HL-60 (cell line): ENCODE data around the gene GRID2IP.
A peak's percentile ranks its signal among the peaks of the same experiment; 100 is the strongest.

Experiments
- DNase-seq, 2 experiments: peaks; one replicate each; pipeline ENCODE4 v3.0.0-alpha.2; 2010 to 2020; ENCODE audit warnings: low read depth in 1 of 2, low spot score in 1 of 2
- H3K27ac ChIP-seq: fragments of 250-450 bp; sonication (Bioruptor Pico); replicated peaks from 2 replicates; pipeline ENCODE4 v1.5.1; 2020; ENCODE audit warnings: mild to moderate bottlenecking, moderate library complexity
- H3K27me3 ChIP-seq: fragments of 250-450 bp; sonication (Bioruptor Pico); 2 replicates; pipeline ENCODE4 v1.5.1; 2021; ENCODE audit warnings: mild to moderate bottlenecking, moderate library complexity; ENCODE audit not compliant: insufficient read depth, poor library complexity, severe bottlenecking
- H3K4me3 ChIP-seq: replicated peaks from 2 replicates; pipeline ENCODE4 v1.5.1; 2011; ENCODE audit warnings: mild to moderate bottlenecking, control low read depth, low read length; ENCODE audit not compliant: insufficient read depth
- GABPA ChIP-seq: IDR thresholded peaks from 2 replicates; pipeline ENCODE4 v1.6.1; 2012; ENCODE audit warnings: low read depth
- POLR2AphosphoS5 ChIP-seq: IDR thresholded peaks from 2 replicates; pipeline ENCODE4 v1.6.1; 2012; ENCODE audit warnings: low read depth
- SPI1 ChIP-seq: IDR thresholded peaks from 2 replicates; pipeline ENCODE4 v1.6.1; 2012; ENCODE audit warnings: low read depth, mild to moderate bottlenecking, borderline replicate concordance
- long read RNA-seq: library from polyadenylated mRNA; unstranded; transcript quantifications from one replicate; pipeline ENCODE4 v2.0.0, GENCODE V29; 2020
- TF ChIP-seq, protein P1 (sequence below): IDR thresholded peaks from 2 replicates; pipeline ENCODE4 v1.6.1; 2012; ENCODE audit warnings: low read depth; ENCODE audit not compliant: insufficient replicate concordance
- TF ChIP-seq, protein P2 (sequence below): IDR thresholded peaks from one replicate; pipeline ENCODE4 v1.5.1; 2011; ENCODE audit warnings: low read length, control low read depth, inconsistent platforms; ENCODE audit not compliant: insufficient read depth

The GRID2IP gene
- long read RNA-seq, result 0 reads

DNA sequence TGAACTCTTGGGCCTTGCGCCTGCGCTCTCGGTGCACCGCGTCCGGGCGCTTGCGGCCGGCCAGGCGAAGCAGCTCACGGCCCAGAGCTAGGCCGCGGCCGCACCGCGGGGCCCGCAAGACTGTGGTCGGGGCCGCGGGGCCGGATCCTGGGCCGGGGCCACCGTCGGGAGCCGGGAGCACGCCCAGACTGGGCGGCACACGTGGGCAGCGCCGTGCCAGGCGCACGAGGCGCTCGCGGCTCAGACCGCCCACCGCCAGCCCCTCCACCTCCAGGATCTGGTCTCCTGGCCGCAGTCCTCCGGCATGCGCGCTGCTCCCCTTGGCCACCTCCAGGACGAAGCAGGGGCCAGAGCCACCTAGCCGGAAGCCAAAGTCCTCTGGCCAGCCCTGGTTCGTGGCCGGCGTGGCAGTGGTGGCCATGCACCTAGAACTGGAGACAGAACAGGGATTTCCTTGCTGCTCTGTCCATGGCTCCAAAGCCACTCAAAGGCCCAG is at the start of gene GRID2IP:
Gene GRID2IP, minus strand, starts transcription at position 446 of the 496 bp plus-strand sequence. Its CDS starts 25 bp downstream, at position 421.
- Histone ChIP-seq H3K27ac (no peak within 1 kb of the TSS), H3K27me3 (no peaks in the 10 kb centered on the region), H3K4me3 (no peak within 1 kb of the TSS)
- TF ChIP-seq, protein P1, sequence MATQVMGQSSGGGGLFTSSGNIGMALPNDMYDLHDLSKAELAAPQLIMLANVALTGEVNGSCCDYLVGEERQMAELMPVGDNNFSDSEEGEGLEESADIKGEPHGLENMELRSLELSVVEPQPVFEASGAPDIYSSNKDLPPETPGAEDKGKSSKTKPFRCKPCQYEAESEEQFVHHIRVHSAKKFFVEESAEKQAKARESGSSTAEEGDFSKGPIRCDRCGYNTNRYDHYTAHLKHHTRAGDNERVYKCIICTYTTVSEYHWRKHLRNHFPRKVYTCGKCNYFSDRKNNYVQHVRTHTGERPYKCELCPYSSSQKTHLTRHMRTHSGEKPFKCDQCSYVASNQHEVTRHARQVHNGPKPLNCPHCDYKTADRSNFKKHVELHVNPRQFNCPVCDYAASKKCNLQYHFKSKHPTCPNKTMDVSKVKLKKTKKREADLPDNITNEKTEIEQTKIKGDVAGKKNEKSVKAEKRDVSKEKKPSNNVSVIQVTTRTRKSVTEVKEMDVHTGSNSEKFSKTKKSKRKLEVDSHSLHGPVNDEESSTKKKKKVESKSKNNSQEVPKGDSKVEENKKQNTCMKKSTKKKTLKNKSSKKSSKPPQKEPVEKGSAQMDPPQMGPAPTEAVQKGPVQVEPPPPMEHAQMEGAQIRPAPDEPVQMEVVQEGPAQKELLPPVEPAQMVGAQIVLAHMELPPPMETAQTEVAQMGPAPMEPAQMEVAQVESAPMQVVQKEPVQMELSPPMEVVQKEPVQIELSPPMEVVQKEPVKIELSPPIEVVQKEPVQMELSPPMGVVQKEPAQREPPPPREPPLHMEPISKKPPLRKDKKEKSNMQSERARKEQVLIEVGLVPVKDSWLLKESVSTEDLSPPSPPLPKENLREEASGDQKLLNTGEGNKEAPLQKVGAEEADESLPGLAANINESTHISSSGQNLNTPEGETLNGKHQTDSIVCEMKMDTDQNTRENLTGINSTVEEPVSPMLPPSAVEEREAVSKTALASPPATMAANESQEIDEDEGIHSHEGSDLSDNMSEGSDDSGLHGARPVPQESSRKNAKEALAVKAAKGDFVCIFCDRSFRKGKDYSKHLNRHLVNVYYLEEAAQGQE, result no peak
- no peak for TF ChIP-seq GABPA
- TF ChIP-seq SPI1, result no peak
- TF ChIP-seq, protein P2, sequence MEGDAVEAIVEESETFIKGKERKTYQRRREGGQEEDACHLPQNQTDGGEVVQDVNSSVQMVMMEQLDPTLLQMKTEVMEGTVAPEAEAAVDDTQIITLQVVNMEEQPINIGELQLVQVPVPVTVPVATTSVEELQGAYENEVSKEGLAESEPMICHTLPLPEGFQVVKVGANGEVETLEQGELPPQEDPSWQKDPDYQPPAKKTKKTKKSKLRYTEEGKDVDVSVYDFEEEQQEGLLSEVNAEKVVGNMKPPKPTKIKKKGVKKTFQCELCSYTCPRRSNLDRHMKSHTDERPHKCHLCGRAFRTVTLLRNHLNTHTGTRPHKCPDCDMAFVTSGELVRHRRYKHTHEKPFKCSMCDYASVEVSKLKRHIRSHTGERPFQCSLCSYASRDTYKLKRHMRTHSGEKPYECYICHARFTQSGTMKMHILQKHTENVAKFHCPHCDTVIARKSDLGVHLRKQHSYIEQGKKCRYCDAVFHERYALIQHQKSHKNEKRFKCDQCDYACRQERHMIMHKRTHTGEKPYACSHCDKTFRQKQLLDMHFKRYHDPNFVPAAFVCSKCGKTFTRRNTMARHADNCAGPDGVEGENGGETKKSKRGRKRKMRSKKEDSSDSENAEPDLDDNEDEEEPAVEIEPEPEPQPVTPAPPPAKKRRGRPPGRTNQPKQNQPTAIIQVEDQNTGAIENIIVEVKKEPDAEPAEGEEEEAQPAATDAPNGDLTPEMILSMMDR, result no peak
- TF ChIP-seq POLR2AphosphoS5, result no peak
- DNase-seq, result no peak

DNA sequence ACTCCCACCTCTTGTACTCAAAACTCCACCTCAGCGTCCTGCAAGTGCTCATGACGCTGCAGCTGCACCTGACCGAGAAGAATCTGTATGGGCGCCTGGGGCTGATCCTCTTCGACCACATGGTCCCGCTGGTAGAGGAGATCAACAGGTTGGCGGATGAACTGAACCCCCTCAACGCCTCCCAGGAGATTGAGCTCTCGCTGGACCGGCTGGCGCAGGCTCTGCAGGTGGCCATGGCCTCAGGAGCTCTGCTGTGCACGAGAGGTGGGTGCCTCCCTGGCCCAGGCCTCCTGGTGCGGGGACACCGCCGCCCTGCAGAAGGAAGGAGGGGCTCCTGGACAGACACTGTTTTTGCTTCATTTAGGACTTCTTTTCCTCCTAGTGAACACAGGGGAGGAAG is 48.8 kb upstream of the GRID2IP start:
- no peak for DNase-seq

DNA sequence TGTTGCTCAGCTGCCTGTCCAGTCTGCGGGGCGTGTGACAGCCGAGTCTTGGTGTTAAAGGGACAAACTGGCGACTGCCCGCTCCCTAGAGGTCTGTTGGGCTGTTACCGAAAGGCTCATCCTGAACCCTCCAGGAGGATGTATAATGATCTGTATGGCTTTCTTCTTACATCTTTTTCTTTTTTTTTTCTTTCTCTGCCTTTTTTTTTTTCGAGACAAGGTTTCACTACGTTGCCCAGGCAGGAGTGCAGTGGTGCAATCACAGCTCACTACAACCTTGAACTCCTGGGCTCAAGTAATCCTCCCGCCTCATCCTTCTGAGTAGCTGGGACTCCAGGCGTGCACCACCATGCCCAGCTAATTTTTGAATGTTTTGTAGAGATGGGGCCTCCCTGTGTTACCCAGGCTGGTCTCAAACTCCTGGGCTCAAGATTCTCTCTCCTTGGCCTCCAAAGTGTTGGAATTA is 39.4 kb upstream of the GRID2IP start:
- TF ChIP-seq SPI1 (no peak), GABPA (no peak)
- peak overlapping the region; percentile 84 for H3K4me3 ChIP-seq
- H3K27me3 ChIP-seq, result no peaks in the 10 kb centered on the region
- peak overlapping the region; percentile 65 for H3K27ac ChIP-seq
- no peak for DNase-seq

More for the DNA sequence above, 48.8 kb upstream of the GRID2IP start:
- TF ChIP-seq POLR2AphosphoS5, result no peak
- no peak for TF ChIP-seq GABPA
- TF ChIP-seq, protein P2, result no peak
- no peak for TF ChIP-seq SPI1
- TF ChIP-seq, protein P1, result no peak
- Histone ChIP-seq H3K27me3 (no peaks in the 10 kb centered on the region), H3K4me3 (no peak overlapping the region), H3K27ac (no peak overlapping the region)

DNA sequence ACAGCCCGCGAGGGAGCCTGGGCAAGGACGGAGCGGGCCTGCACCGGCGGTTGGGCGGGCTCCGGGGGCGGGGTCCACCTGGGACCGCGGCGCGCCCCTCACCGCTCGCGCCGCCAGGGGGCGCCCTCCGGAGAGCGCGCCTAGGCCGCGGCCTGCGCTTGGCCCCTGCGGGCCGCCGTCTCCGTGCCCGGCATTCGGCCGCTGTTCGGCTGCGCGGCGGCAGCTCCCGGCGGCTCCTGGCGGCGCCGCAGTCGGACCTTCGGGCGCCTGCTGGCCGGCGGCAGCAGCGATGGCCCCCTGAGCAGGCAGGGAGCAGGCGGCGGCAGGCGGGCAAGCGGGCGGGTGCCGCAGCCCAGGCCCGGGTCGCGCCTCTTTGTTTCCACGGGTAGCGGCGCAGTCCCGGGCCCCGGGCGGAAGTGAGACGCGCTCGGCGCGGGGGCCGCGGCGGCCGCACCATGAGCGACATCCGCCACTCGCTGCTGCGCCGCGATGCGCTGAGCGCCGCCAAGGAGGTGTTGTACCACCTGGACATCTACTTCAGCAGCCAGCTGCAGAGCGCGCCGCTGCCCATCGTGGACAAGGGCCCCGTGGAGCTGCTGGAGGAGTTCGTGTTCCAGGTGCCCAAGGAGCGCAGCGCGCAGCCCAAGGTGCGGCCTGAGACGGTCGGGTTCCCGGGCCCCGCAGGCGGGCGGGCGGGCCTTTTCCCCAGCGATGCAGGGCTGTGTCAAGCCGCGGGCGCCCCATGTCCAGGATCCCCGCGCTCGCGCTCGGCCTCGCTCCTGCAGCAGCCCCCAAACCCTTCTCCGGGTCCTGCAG is 38.8 kb upstream of the GRID2IP start, which contains the start of gene INTS15:
Gene INTS15, plus strand, starts transcription at position 193 of the 816 bp plus-strand sequence. Its CDS starts 263 bp downstream, at position 456.
- TF ChIP-seq, protein P2, result peak; percentile 31
- TF ChIP-seq POLR2AphosphoS5 (no peak; the same call in 1 of the 2 replicates), SPI1 (peak; percentile 42; the same call in 1 of the 2 replicates), GABPA (peak; percentile 66)
- TF ChIP-seq, protein P1, result no peak
- Histone ChIP-seq H3K27me3 (no peaks in the 10 kb centered on the region), H3K4me3 (peak within 1 kb of the TSS; percentile 84), H3K27ac (peak within 1 kb of the TSS; percentile 65)
- peak; percentile 64 to 65 for DNase-seq
